ENCODE data around the gene HERPUD2.

HERPUD2 gene

GRCh38 chr7:35694784-35695472 is at the start of gene HERPUD2:
Gene HERPUD2 (minus strand): TSS chr7:35695135. CDS start chr7:35694330, 805 bp downstream.
- peak; percentile 95 for DNase-seq

- DNase-seq = no peak
Measured at GRCh38 chr7:35738889-35739288, 44.0 kb upstream of the HERPUD2 start.

GRCh38 chr7:35736725-35737124 is 41.8 kb upstream of the HERPUD2 start:
- no peak for DNase-seq

GRCh38 chr7:35735396-35735795 is 40.5 kb upstream of the HERPUD2 start:
- DNase-seq = no peak

- DNase-seq = no peak
Measured at GRCh38 chr7:35734001-35734483, 39.1 kb upstream of the HERPUD2 start.

- DNase-seq = no peak
Measured at GRCh38 chr7:35731349-35731748, 36.4 kb upstream of the HERPUD2 start.

GRCh38 chr7:35729061-35729783 is 34.3 kb upstream of the HERPUD2 start:
- peak; percentile 44 for DNase-seq

GRCh38 chr7:35728412-35729060 is 33.6 kb upstream of the HERPUD2 start:
- no peak for DNase-seq

GRCh38 chr7:35727571-35727970 is 32.6 kb upstream of the HERPUD2 start:
- DNase-seq = no peak

GRCh38 chr7:35726654-35727053 is 31.7 kb upstream of the HERPUD2 start:
- no peak for DNase-seq

- DNase-seq = no peak
Measured at GRCh38 chr7:35725280-35725680, 30.3 kb upstream of the HERPUD2 start.

- DNase-seq = no peak
Measured at GRCh38 chr7:35723011-35723410, 28.1 kb upstream of the HERPUD2 start.

- no peak for DNase-seq
Measured at GRCh38 chr7:35722054-35722849, 27.3 kb upstream of the HERPUD2 start.

- DNase-seq = no peak
Measured at GRCh38 chr7:35721288-35721687, 26.4 kb upstream of the HERPUD2 start.

- DNase-seq = no peak
Measured at GRCh38 chr7:35720849-35721248, 25.9 kb upstream of the HERPUD2 start.

GRCh38 chr7:35720032-35720431 is 25.1 kb upstream of the HERPUD2 start:
- no peak for DNase-seq

- no peak for DNase-seq
Measured at GRCh38 chr7:35718047-35718446, 23.1 kb upstream of the HERPUD2 start.

GRCh38 chr7:35717516-35717915 is 22.6 kb upstream of the HERPUD2 start:
- DNase-seq = no peak

- DNase-seq = no peak
Measured at GRCh38 chr7:35717013-35717412, 22.1 kb upstream of the HERPUD2 start.

- no peak for DNase-seq
Measured at GRCh38 chr7:35716038-35716803, 21.3 kb upstream of the HERPUD2 start.

GRCh38 chr7:35714862-35715261 is 19.9 kb upstream of the HERPUD2 start:
- no peak for DNase-seq

GRCh38 chr7:35714407-35714806 is 19.5 kb upstream of the HERPUD2 start:
- DNase-seq = no peak
